GM12878 (cell line): ENCODE measurements around the gene BPIFA1. TPM values are rescaled to one million over a fixed set of nuclear protein-coding genes. Genes with fewer than 3 reads are reported as not detected.

ENCODE experiments used
- ATAC-seq: fragments of 200-7000 bp; cut with Tn5 transposase; 3 replicates; pipeline ENCODE4 v1.9.1; 2020; ENCODE audit warnings: mild to moderate bottlenecking, moderate library complexity
- BruUV-seq: library from RNA; stranded (reverse); fragments of 400-500 nt; replicated peaks from 2 replicates; lab custom pipeline; 2021; lab: Mats Ljungman, UMichigan
- CTCF ChIA-PET: fragments of 300-600 bp; sonication (Branson Sonifier 250); formaldehyde crosslinking; extraction: SDS; loops from one replicate; lab custom pipeline; 2021; ENCODE audit warnings: inconsistent platforms; lab: Yijun Ruan, JAX
- POLR2A ChIA-PET: fragments of 350-600 bp; formaldehyde crosslinking; extraction: SDS; loops from one replicate; lab custom pipeline; 2021; ENCODE audit warnings: inconsistent platforms; lab: Charles Lee
- RAD21 ChIA-PET: fragments of 300-600 bp; sonication (Branson Sonifier 250); formaldehyde crosslinking; loops from one replicate; lab custom pipeline; 2023; ENCODE audit warnings: antibody characterized with exemption; ENCODE audit not compliant: unreplicated experiment; lab: Charles Lee
- SMC1A ChIA-PET: fragments of 300-600 bp; sonication (Branson Sonifier 250); formaldehyde crosslinking; loops from one replicate; lab custom pipeline; 2023; ENCODE audit not compliant: unreplicated experiment, uncharacterized antibody; lab: Charles Lee
- DNase-seq: peaks from one replicate; pipeline ENCODE4 v3.0.0-alpha.2; 2011; ENCODE audit warnings: low read depth, low spot score
- FAIRE-seq: peaks from 3 replicates; lab custom pipeline; 2011; peaks lifted over from hg19 to GRCh38; lab: Jason Lieb, UNC
- H2AFZ ChIP-seq: 2 replicates; pipeline ENCODE4 v1.6.0; 2011; ENCODE audit warnings: low read depth, low read length, control low read depth; ENCODE audit not compliant: control insufficient read depth
- H3K27ac ChIP-seq: 2 replicates; pipeline ENCODE4 v1.5.1; 2011; ENCODE audit warnings: control low read depth; ENCODE audit not compliant: control insufficient read depth, insufficient read depth
- H3K27me3 ChIP-seq, 2 experiments: replicated peaks in 1 of 2; 2 replicates each; pipeline versions ENCODE4 v1.6.0 to v1.6.1; 2011; ENCODE audit warnings: low read length in 1 of 2; ENCODE audit not compliant: control insufficient read depth in 2 of 2, insufficient read depth in 2 of 2
- H3K36me3 ChIP-seq, 2 experiments: 2 replicates each; pipeline ENCODE4 v1.5.1; 2011; ENCODE audit warnings: low read length in 1 of 2; ENCODE audit not compliant: control insufficient read depth in 2 of 2, insufficient read depth in 2 of 2
- H3K4me1 ChIP-seq: 2 replicates; pipeline ENCODE4 v1.6.1; 2011; ENCODE audit warnings: mild to moderate bottlenecking, low read length, moderate library complexity, mixed read lengths; ENCODE audit not compliant: control insufficient read depth, insufficient read depth
- H3K4me2 ChIP-seq: 2 replicates; pipeline ENCODE4 v1.6.0; 2011; ENCODE audit warnings: control low read depth; ENCODE audit not compliant: control insufficient read depth, insufficient read depth
- H3K4me3 ChIP-seq: fragments of 200-600 bp; sonication (generic); 2 replicates; pipeline ENCODE4 v1.5.1; 2016
- H3K79me2 ChIP-seq: 2 replicates; pipeline ENCODE4 v1.6.0; 2011; ENCODE audit warnings: low read length; ENCODE audit not compliant: control insufficient read depth, insufficient read depth
- H3K9ac ChIP-seq: 2 replicates; pipeline ENCODE4 v1.8.0; 2011; ENCODE audit warnings: low read length, control low read depth, mixed read lengths; ENCODE audit not compliant: control insufficient read depth, insufficient read depth
- H3K9me3 ChIP-seq: replicated peaks from 3 replicates; pipeline ENCODE4 v1.5.1; 2011; ENCODE audit warnings: mild to moderate bottlenecking, low read length; ENCODE audit not compliant: control insufficient read depth, insufficient read depth
- H4K20me1 ChIP-seq: 2 replicates; pipeline ENCODE4 v1.6.0; 2011; ENCODE audit not compliant: control insufficient read depth, insufficient read depth
- ATF7 ChIP-seq: fragments of 450-650 bp; IDR thresholded peaks from 2 replicates; pipeline ENCODE4 v1.6.1; 2016; ENCODE audit warnings: low read depth, mild to moderate bottlenecking
- BCL3 ChIP-seq: IDR thresholded peaks from 2 replicates; pipeline ENCODE4 v1.6.1; 2011; ENCODE audit warnings: borderline replicate concordance, low read depth, mild to moderate bottlenecking, moderate library complexity, low read length; ENCODE audit not compliant: insufficient read depth, poor library complexity, severe bottlenecking
- CTCF ChIP-seq, 3 experiments: IDR thresholded peaks in 2 of 3; conservative IDR thresholded peaks in 1 of 3; 2 replicates each; pipeline ENCODE4 v1.5.1; 2011; ENCODE audit warnings: low read depth in 3 of 3, low read length in 3 of 3, mild to moderate bottlenecking in 3 of 3, control low read depth in 2 of 3, moderate library complexity in 2 of 3, inconsistent platforms in 1 of 3, mixed read lengths in 1 of 3; ENCODE audit not compliant: control insufficient read depth in 2 of 3, insufficient read depth in 1 of 3; ENCODE audit errors: extremely low read depth in 1 of 3
- ELK1 ChIP-seq: IDR thresholded peaks from 2 replicates; pipeline ENCODE4 v1.6.1; 2012; ENCODE audit warnings: low read depth, low read length, improper control_type of control experiment
- EZH2 ChIP-seq: IDR thresholded peaks from 2 replicates; pipeline ENCODE4 v1.6.1; 2012; ENCODE audit warnings: low read depth, mild to moderate bottlenecking, control low read depth, inconsistent platforms, low read length, borderline replicate concordance; ENCODE audit not compliant: control insufficient read depth
- FOXM1 ChIP-seq: IDR thresholded peaks from 2 replicates; pipeline ENCODE4 v1.6.1; 2012; ENCODE audit warnings: low read depth, mild to moderate bottlenecking, inconsistent platforms, low read length, moderate library complexity
- MTA3 ChIP-seq: IDR thresholded peaks from 2 replicates; pipeline ENCODE4 v1.6.1; 2012; ENCODE audit warnings: low read length, inconsistent platforms, borderline replicate concordance
- NBN ChIP-seq: fragments of 450-650 bp; IDR thresholded peaks from 2 replicates; pipeline ENCODE4 v1.6.1; 2016
- NRF1 ChIP-seq: conservative IDR thresholded peaks from 2 replicates; pipeline ENCODE4 v1.6.1; 2011; ENCODE audit warnings: mild to moderate bottlenecking, low read depth, low read length, improper control_type of control experiment
- POLR2A ChIP-seq: IDR thresholded peaks from 2 replicates; pipeline ENCODE4 v1.6.1; 2011; ENCODE audit warnings: low read depth, mild to moderate bottlenecking, low read length
- RAD21 ChIP-seq: IDR thresholded peaks from 2 replicates; pipeline ENCODE4 v1.6.1; 2011; ENCODE audit warnings: mild to moderate bottlenecking, low read depth, low read length, moderate library complexity; ENCODE audit not compliant: insufficient read depth
- SMC3 ChIP-seq: IDR thresholded peaks from 2 replicates; pipeline ENCODE4 v1.6.1; 2011; ENCODE audit warnings: low read length, improper control_type of control experiment, borderline replicate concordance
- SUPT20H ChIP-seq: IDR thresholded peaks from 2 replicates; pipeline ENCODE4 v1.6.1; 2011; ENCODE audit warnings: low read depth, mild to moderate bottlenecking, low read length, moderate library complexity, borderline replicate concordance; ENCODE audit not compliant: control insufficient read depth
- ZNF24 ChIP-seq: fragments of 450-650 bp; IDR thresholded peaks from 2 replicates; pipeline ENCODE4 v1.6.1; 2017; ENCODE audit warnings: antibody characterized with exemption, mild to moderate bottlenecking
- ZZZ3 ChIP-seq: IDR thresholded peaks from 2 replicates; pipeline ENCODE4 v1.6.1; 2011; ENCODE audit warnings: low read depth; ENCODE audit not compliant: control insufficient read depth, insufficient read length
- WGBS: methylation state at CpG from one replicate; pipeline ENCODE4 v1.1.6; 2016; ENCODE audit warnings: low lambda C conversion rate; ENCODE audit not compliant: insufficient replicate concordance, insufficient coverage; ENCODE audit errors: missing lambda C conversion rate; 5-methylcytosine and 5-hydroxymethylcytosine counted together
- in situ Hi-C: fragments of 300-500 bp; cut with MboI; formaldehyde crosslinking; loops from 9 replicates; pipeline ENCODE4 v1.14.3; 2018; ENCODE audit warnings: mixed read lengths
- intact Hi-C: fragments of 100-400 bp; cut with micrococcal nuclease; formaldehyde crosslinking; loops from one replicate; pipeline ENCODE4 v1.14.2; 2022; ENCODE audit not compliant: unreplicated experiment
- polyA plus RNA-seq, 11 experiments: library from polyadenylated mRNA; depleted of rRNA in 4 of 11; unstranded in 6 of 11; stranded (reverse) in 5 of 11; fragments of >200 nt; fragmentation: Nextera tagmentation in 4 of 11; fragmentation: Illumina TruSeq in 1 of 11; extraction: Ambion mirVana in 4 of 11; extraction: Trizol in 1 of 11; gene quantifications; 1 replicate in 1 of 11; 2 replicates in 10 of 11; pipeline versions ENCODE4 v1.2.1 to v1.2.3, GENCODE V29; 2011 to 2016; ENCODE audit warnings: inconsistent platforms in 2 of 11, missing spikeins in 2 of 11, low read depth in 1 of 11
- total RNA-seq, 4 experiments: library from RNA; depleted of rRNA in 3 of 4; stranded (reverse); fragments of >200 nt in 3 of 4; fragmentation: Illumina TruSeq in 1 of 4; extraction: Trizol in 1 of 4; gene quantifications; 2 replicates each; pipeline versions ENCODE4 v1.2.1 to v1.2.3, GENCODE V29; 2013 to 2021

The BPIFA1 gene
- total and polyA plus RNA-seq, 10 of the 15 experiments (the other 5 are each of a cell fraction or from before 2014, with no cell fraction given) = not detected

- ChIA-PET RAD21 (no interaction called here), CTCF (interaction anchor here (0.6 to 1.1 kb wide), 3 partner anchors 16 to 386 kb away, joined by 3 to 4 read pairs (median 4); no protein-coding TSS in a partner anchor), POLR2A (no interaction called here)
- H3K27me3 ChIP-seq = peaks cover 0 to 2% of the 10 kb centered on the region in 2 experiments; a peak in 1 of 4 replicates
- H3K9ac ChIP-seq = no peak overlapping the region
- no TSS peak for BruUV-seq
- WGBS = 14% methylated on average over 5 of the region's 5 CpGs
- no peaks in the 10 kb centered on the region for H3K36me3 ChIP-seq
- H3K79me2 ChIP-seq = no peaks in the 10 kb centered on the region
- H4K20me1 ChIP-seq = no peaks in the 10 kb centered on the region
- no peak for ATAC-seq
- in situ Hi-C loops = no loop called here
- no peak overlapping the region for H3K4me2 ChIP-seq
- no peaks in the 10 kb centered on the region for H3K4me1 ChIP-seq
- H3K4me3 ChIP-seq = no peak overlapping the region
- no peak overlapping the region for H3K27ac ChIP-seq
- no peak for TF ChIP-seq ZZZ3
- no peak for TF ChIP-seq NRF1
- TF ChIP-seq FOXM1 = no peak
- TF ChIP-seq RAD21 = peak; percentile 42; the same call in 1 of the 2 replicates
- no peak for TF ChIP-seq EZH2
- TF ChIP-seq SUPT20H = no peak
- TF ChIP-seq MTA3 = no peak
- TF ChIP-seq ATF7 = no peak
- TF ChIP-seq CTCF (IDR thresholded peaks at IDR 0.05 in 2 of 3, conservative IDR thresholded peaks at IDR 0.05 in 1 of 3; ENCODE audit: control insufficient read depth in 2 of 3, extremely low read depth in 1 of 3, insufficient read depth in 1 of 3, low read depth in 3 of 3, low read length in 3 of 3) = peak; percentile 19 to 39 (median 29); a peak in 3 of 6 replicates
- TF ChIP-seq ZNF24 = no peak
- TF ChIP-seq SMC3 = no peak; the same call in 1 of the 2 replicates
- no peak for TF ChIP-seq ELK1
- no peak for TF ChIP-seq NBN
- no peak for TF ChIP-seq POLR2A
- no peak for TF ChIP-seq BCL3
- TF ChIP-seq, all 136 proteins: peak for 2
- DNase-seq (no peak), FAIRE-seq (no peak)
- SMC1A ChIA-PET = no interaction called here
- Histone ChIP-seq H3K9me3 (no peaks in the 10 kb centered on the region; the same call in 2 of the 3 replicates), H2AFZ (no peak overlapping the region)
- intact Hi-C loops = no loop called here
Measured at GRCh38 chr20:33262658-33263065, 26.9 kb downstream of the BPIFA1 start.
